GM12878 (cell line): ENCODE measurements around the gene STK16. TPM values are rescaled to one million over a fixed set of nuclear protein-coding genes. Genes with fewer than 3 reads are reported as not detected.
A peak's percentile ranks its signal among the peaks of the same experiment; 100 is the strongest.

ENCODE experiments used
- CUX1 ChIP-seq: IDR thresholded peaks from 2 replicates; pipeline ENCODE4 v1.6.1; 2012; ENCODE audit warnings: improper control_type of control experiment, low read depth, low read length; ENCODE audit not compliant: insufficient replicate concordance
- EP300 ChIP-seq, 2 experiments: fragments of 150-350 bp in 1 of 2; IDR thresholded peaks; 2 replicates each; pipeline ENCODE4 v1.6.1; 2011 to 2012; ENCODE audit warnings: low read depth in 2 of 2, low read length in 2 of 2, borderline replicate concordance in 1 of 2, improper control_type of control experiment in 1 of 2, inconsistent platforms in 1 of 2; ENCODE audit not compliant: control insufficient read depth in 1 of 2
- FOXM1 ChIP-seq: IDR thresholded peaks from 2 replicates; pipeline ENCODE4 v1.6.1; 2012; ENCODE audit warnings: low read depth, mild to moderate bottlenecking, inconsistent platforms, low read length, moderate library complexity
- NFIC ChIP-seq: IDR thresholded peaks from 2 replicates; pipeline ENCODE4 v1.6.1; 2012; ENCODE audit warnings: low read depth, mild to moderate bottlenecking, inconsistent platforms, low read length, moderate library complexity
- NRF1 ChIP-seq: conservative IDR thresholded peaks from 2 replicates; pipeline ENCODE4 v1.6.1; 2011; ENCODE audit warnings: mild to moderate bottlenecking, low read depth, low read length, improper control_type of control experiment
- SIN3A ChIP-seq: IDR thresholded peaks from 2 replicates; pipeline ENCODE4 v1.6.1; 2012; ENCODE audit warnings: low read depth, low read length, improper control_type of control experiment
- SMAD5 ChIP-seq: IDR thresholded peaks from 2 replicates; pipeline ENCODE4 v1.6.1; 2016; ENCODE audit warnings: antibody characterized with exemption, low read depth
- TCF12 ChIP-seq: IDR thresholded peaks from 2 replicates; pipeline ENCODE4 v1.6.1; 2011; ENCODE audit warnings: low read depth, mild to moderate bottlenecking, low read length
- WRNIP1 ChIP-seq: IDR thresholded peaks from 2 replicates; pipeline ENCODE4 v1.6.1; 2011; ENCODE audit warnings: low read depth, low read length, improper control_type of control experiment, borderline replicate concordance
- ZBTB11 ChIP-seq: fragments of 450-650 bp; formaldehyde crosslinking; IDR thresholded peaks from 2 replicates; pipeline ENCODE4 v1.5.0; 2022; ENCODE audit warnings: mild to moderate bottlenecking, missing genetic modification characterization
- ZSCAN29 ChIP-seq: fragments of 450-650 bp; IDR thresholded peaks from 2 replicates; pipeline ENCODE4 v1.6.1; 2017; ENCODE audit warnings: mild to moderate bottlenecking, moderate library complexity
- polyA plus RNA-seq, 11 experiments: library from polyadenylated mRNA; depleted of rRNA in 4 of 11; unstranded in 6 of 11; stranded (reverse) in 5 of 11; fragments of >200 nt; fragmentation: Nextera tagmentation in 4 of 11; fragmentation: Illumina TruSeq in 1 of 11; extraction: Ambion mirVana in 4 of 11; extraction: Trizol in 1 of 11; gene quantifications; 1 replicate in 1 of 11; 2 replicates in 10 of 11; pipeline versions ENCODE4 v1.2.1 to v1.2.3, GENCODE V29; 2011 to 2016; ENCODE audit warnings: inconsistent platforms in 2 of 11, missing spikeins in 2 of 11, low read depth in 1 of 11
- total RNA-seq, 4 experiments: library from RNA; depleted of rRNA in 3 of 4; stranded (reverse); fragments of >200 nt in 3 of 4; fragmentation: Illumina TruSeq in 1 of 4; extraction: Trizol in 1 of 4; gene quantifications; 2 replicates each; pipeline versions ENCODE4 v1.2.1 to v1.2.3, GENCODE V29; 2013 to 2021
- TF ChIP-seq, protein P1 (sequence below): fragments of 450-650 bp; IDR thresholded peaks from 2 replicates; pipeline ENCODE4 v1.6.1; 2016; ENCODE audit warnings: mild to moderate bottlenecking
- TF ChIP-seq, protein P2 (sequence below): fragments of 450-650 bp; formaldehyde crosslinking; IDR thresholded peaks from 2 replicates; pipeline ENCODE4 v1.4.0; 2022; ENCODE audit warnings: mild to moderate bottlenecking, moderate library complexity

Gene STK16
- total and polyA plus RNA-seq, 10 of the 15 experiments (the other 5 are each of a cell fraction or from before 2014, with no cell fraction given), result 4.3 to 50.1 (median 17.9) TPM

DNA sequence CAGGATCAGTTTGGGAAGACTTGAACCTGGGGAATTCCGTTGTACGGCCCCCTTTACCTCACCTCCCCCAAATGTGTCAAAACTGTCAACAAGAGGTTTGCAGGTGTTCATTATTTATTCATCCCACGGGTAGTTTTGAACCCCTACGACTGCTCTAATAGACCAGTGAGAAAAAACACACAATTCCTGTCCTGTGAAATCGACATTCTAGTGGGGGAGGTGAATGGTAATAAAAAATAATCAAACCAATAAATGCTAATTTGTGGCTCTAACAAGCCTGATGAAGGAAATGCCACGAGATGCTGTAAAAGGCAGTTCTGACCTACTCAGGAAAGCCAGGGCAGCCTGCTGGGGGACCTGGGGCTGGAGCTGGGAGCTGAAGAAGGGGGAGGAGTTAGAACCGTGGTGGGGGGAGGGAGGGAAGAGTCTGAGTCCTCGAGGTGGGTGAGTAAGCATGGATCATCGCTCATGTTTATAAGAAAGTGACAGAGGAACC is 33.4 kb downstream of the STK16 start (continued):
- TF ChIP-seq ZBTB11 (CRISPR knock-in tag), result no peak
- TF ChIP-seq, protein P1, sequence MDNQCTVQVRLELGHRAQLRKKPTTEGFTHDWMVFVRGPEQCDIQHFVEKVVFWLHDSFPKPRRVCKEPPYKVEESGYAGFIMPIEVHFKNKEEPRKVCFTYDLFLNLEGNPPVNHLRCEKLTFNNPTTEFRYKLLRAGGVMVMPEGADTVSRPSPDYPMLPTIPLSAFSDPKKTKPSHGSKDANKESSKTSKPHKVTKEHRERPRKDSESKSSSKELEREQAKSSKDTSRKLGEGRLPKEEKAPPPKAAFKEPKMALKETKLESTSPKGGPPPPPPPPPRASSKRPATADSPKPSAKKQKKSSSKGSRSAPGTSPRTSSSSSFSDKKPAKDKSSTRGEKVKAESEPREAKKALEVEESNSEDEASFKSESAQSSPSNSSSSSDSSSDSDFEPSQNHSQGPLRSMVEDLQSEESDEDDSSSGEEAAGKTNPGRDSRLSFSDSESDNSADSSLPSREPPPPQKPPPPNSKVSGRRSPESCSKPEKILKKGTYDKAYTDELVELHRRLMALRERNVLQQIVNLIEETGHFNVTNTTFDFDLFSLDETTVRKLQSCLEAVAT, result peak; percentile 15
- TF ChIP-seq FOXM1, result peak; percentile 66
- no peak for TF ChIP-seq WRNIP1
- no peak; the same call in 1 of the 2 replicates for TF ChIP-seq SIN3A
- no peak for TF ChIP-seq NRF1
- TF ChIP-seq NFIC, result peak; percentile 61; the same call in 1 of the 2 replicates
- TF ChIP-seq EP300 (IDR thresholded peaks at IDR 0.05; ENCODE audit: borderline replicate concordance in 1 of 2, control insufficient read depth in 1 of 2, low read depth in 2 of 2, low read length in 2 of 2), result peak; percentile 42 to 59; a peak in 2 of 4 replicates
- TF ChIP-seq CUX1, result no peak
- TF ChIP-seq TCF12, result no peak
- TF ChIP-seq ZSCAN29, result no peak
- TF ChIP-seq, protein P2, sequence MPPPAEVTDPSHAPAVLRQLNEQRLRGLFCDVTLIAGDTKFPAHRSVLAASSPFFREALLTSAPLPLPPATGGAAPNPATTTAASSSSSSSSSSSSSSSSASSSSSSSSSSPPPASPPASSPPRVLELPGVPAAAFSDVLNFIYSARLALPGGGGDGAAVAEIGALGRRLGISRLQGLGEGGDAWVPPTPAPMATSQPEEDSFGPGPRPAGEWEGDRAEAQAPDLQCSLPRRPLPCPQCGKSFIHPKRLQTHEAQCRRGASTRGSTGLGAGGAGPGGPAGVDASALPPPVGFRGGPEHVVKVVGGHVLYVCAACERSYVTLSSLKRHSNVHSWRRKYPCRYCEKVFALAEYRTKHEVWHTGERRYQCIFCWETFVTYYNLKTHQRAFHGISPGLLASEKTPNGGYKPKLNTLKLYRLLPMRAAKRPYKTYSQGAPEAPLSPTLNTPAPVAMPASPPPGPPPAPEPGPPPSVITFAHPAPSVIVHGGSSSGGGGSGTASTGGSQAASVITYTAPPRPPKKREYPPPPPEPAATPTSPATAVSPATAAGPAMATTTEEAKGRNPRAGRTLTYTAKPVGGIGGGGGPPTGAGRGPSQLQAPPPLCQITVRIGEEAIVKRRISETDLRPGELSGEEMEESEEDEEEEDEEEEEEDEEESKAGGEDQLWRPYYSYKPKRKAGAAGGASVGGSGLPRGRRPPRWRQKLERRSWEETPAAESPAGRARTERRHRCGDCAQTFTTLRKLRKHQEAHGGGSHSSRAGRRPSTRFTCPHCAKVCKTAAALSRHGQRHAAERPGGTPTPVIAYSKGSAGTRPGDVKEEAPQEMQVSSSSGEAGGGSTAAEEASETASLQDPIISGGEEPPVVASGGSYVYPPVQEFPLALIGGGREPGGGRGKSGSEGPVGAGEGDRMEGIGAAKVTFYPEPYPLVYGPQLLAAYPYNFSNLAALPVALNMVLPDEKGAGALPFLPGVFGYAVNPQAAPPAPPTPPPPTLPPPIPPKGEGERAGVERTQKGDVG (CRISPR knock-in tag), result no peak
- 0 out of 2 replicates have a peak, but pooled peaks have one; percentile 56 for TF ChIP-seq SMAD5
